GM19324 (cell line): Measurements from ENCODE around the gene NTNG1.

Source experiments
- ATAC-seq: cut with Tn5 transposase; IDR thresholded peaks from one replicate; pipeline ENCODE4 v1.9.1; 2021; ENCODE audit warnings: mild to moderate bottlenecking, moderate library complexity; ENCODE audit not compliant: unreplicated experiment, low FRiP score

NTNG1 gene

GRCh38 chr1:107254306-107254705 lies 113.5 kb downstream of the NTNG1 start:
- no peak for ATAC-seq

DNA sequence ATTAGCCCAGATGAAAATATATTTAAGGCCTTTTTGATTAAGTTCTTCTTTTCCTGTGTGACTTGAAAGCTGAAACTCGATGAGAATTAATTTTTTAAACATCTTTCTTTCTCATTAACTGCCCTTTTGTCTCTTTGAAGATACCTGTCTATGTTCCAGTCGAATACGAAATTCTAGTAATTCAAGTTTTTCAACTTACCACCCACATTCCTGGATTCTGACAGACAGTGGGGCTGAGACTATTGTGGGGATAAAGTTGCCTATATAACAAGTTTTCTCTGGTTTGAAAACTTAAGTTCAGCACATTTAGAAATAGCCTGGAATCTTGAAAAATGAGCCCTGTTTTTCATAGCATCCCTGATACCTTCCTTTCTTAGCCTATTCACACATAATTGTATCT lies 114.6 kb downstream of the NTNG1 start:
- no peak for ATAC-seq

DNA sequence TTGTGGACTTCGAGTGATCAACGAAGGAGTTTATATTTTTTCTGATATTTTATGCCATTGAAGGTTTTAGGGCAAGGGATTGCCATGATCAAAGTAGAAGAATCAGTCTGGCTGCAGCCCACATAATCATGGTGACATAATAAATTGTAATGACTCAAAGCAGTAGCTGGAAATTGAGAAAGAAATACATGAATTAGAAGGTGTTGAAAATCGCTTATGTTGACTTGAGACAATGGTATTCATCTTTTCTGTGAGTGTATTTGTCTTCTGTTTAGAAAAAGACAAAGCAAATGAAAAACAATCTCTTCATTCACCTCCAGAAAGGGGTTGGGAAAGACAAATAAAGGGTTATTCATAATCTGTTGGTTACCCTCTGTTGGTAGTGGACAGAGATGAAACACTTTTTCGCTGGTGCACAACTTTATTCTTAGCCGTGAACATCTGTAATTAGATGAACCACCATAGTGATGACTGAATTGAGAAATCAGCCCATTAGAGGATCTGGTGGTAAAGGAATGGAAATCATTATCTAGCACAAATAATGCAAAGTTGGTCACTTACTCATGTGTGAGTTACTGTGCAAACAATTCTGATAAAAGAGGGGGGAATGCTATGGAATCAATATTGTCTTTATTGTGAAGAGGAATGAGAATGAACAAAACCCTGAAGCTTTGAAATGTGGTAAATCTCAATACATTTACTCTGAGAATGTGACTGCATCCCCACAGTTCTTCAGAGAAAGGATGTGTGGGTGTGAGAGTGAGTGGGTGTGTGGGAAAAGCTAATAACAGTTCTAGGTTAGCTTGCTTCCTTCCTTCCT lies 121.8 kb downstream of the NTNG1 start:
- no peak for ATAC-seq

DNA sequence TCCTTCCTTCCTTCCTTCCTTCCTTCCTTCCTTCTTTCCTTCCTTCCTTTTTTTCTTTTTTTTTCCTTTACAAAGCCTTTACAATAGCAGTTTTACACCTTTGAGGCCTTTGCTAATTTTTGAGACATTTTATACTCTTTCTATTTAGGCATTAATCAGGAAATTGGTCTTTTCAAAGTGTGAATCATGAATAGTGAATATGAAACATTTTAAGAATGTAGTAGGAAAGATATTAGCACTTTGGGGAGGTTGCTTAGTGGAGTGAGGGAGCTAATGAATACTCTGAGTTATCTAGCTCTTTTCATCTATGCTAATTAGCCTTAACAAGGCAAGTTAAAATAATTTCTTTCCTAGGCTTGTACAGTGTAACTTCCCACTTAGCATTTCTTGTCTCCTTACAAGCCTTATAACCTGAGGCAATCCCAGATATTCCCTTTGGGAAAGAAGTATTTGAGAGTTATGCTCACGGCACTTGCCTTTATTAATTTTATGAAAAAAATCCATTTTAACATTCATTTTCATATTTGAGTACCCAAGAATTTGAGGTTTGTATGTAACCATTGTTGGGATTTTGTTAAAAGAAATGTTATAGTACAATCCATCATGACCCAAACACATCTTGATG lies 122.6 kb downstream of the NTNG1 start:
- ATAC-seq = no peak

GRCh38 chr1:107264007-107264406 lies 123.2 kb downstream of the NTNG1 start:
- no peak for ATAC-seq

DNA sequence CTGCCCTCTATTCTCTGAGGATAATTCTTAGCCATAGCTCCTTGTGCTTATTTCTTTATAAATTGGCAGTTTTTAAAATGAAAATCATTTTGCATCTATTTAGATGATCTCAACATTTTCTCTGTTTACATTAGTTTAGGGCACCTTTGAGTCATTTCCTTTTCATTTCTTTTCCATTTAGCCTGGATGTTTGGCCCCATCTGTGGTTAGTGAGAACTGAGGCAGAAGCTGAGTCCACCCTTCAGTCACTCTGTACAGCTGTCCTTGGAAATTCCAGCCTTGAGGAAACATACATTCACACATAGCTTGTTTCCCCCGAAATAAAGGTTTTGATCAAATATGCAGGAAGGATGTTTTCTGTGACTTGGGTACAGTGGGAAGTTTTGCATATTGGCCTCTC lies 123.7 kb downstream of the NTNG1 start:
- no peak for ATAC-seq

DNA sequence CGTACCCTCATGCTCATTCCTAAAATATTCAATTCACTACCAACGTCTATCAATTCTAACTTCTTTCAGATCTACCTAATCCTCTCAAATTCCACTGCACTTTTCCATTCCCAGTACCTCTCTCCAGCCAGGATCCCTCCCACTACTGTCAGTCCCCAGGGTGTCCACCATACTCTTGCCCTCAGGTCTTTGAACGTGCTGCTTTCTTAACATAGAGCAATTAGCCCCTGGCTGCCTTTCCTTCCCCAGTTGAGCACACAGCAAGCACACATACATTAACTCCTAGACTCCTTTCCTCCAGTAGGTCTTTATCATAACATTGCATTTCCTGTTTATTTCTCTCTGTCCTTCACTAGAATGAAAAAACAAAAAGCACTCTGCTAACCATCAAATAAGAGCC lies 126.7 kb downstream of the NTNG1 start:
- no peak for ATAC-seq

- no peak for ATAC-seq
These were observed 131.5 kb downstream of the NTNG1 start for GRCh38 chr1:107272321-107272720.

GRCh38 chr1:107273515-107273914 lies 132.7 kb downstream of the NTNG1 start:
- ATAC-seq = no peak

GRCh38 chr1:107274227-107274626 lies 133.4 kb downstream of the NTNG1 start:
- ATAC-seq = no peak

GRCh38 chr1:107276247-107276646 lies 135.4 kb downstream of the NTNG1 start:
- ATAC-seq = no peak

GRCh38 chr1:107277022-107277421 lies 136.2 kb downstream of the NTNG1 start:
- ATAC-seq = no peak

GRCh38 chr1:107286125-107286524 lies 145.3 kb downstream of the NTNG1 start:
- ATAC-seq = no peak

GRCh38 chr1:107291987-107292386 lies 151.1 kb downstream of the NTNG1 start:
- no peak for ATAC-seq

DNA sequence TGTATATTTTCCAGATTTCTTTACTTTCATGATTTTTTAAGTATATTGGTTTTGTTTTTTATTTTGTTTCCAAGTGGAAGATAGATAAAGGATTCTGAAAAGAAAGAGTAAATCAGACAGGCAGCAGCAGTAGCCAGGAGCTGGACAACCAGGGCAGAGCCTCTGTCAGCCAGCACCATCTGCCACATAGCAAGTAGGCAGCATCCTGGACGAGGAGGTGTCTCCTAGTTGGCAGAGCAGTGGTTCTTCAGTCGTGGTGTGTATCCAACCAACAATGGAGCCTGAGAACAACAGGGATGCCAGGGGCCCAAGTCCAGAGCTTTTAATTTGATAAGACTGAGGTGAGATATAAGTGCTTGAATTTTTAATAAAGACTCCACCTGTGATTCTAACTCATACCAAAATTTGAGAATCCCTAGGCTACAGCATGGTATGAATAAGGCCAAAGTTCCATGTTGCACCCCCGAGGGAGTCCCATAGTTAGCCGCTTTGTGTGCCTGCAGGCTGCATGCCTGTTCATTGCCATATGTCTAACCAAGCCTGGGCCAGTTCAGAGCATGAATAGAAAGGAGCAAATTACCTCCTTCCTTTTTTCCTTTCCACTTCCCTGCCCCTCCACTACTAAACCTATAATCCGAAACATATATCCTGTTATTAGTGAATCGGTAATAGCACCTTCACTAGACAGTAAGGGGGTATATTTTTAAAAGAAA lies 153.2 kb downstream of the NTNG1 start:
- ATAC-seq = no peak

DNA sequence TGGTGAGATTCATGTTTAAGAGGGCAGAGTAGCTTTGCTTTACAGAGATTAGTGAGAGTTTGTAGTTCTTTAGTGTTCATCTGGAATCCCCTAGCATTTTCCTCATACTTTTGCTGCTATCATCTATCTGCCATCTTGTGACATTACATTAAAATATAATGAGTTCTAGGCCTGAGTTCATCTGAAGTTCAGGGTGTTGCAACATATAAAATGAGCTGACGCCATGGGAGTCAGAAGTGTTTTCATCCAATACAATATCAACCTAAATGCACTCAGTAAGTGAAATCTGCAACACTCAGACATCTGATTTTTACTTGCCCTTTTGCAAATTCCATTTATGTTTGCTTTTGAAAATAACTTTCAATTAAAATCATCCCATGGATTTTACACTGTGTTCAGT lies 153.8 kb downstream of the NTNG1 start:
- no peak for ATAC-seq

DNA sequence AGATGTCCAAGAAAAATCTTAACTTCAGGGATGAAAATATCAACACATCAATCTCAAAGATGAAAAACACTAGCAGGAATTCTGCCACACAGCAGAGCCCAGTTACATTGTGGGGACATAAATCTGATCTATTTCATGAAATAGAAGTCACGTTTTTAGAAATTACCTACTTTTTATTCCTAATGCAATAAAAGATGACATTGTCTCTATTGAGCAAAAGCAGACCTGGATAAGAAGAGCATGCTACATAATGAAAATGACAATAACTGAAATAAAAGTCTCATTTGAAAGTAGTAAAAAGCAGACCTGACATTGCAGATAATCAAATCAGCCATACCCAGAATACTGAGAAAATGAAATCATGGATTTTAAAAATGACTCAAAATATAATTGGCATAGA lies 156.8 kb downstream of the NTNG1 start:
- no peak for ATAC-seq

DNA sequence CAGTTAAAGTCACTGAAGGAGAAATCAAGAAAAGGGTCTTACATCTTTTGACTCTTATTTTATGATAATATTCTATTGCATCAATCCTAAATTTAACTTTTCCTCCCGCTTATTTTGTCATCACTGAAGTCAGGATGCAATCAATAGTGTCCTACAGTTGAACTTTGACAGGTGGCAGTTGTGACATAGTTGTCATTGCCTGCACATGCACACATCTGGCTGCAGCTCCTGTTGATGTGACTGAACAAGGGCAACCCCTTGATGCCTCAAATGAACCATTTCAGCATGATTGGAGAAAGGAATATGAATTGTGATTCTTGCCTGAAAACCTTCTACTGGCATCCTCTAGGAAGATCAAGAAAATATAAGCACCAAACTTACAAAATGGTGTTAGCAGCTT lies 157.7 kb downstream of the NTNG1 start:
- no peak for ATAC-seq

GRCh38 chr1:107299521-107299920 lies 158.7 kb downstream of the NTNG1 start:
- no peak for ATAC-seq

- no peak for ATAC-seq
These were observed 169.1 kb downstream of the NTNG1 start for GRCh38 chr1:107309962-107310361.

DNA sequence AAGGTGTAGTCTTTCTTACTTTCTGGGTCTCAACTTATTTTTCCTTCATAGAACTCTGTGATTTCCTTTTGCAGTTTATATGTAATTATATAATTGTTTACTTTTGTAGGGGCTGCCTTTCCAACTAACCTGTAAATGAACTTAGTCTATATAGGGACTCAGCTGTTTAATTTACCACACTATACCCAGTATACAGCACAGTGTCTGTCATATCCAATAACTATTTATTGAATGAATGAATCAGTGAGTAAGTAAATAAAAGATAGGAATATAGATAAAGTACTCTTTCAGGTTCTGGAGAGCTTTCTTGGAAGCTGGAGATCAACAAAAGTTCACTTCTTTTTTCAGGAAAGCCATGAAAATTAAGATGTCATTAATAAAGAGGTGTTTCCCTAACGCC lies 174.8 kb downstream of the NTNG1 start:
- ATAC-seq = no peak

GRCh38 chr1:107318932-107319331 lies 178.1 kb downstream of the NTNG1 start:
- ATAC-seq = no peak
